GM21381 (cell line): ENCODE results near the gene ANKLE1.
A peak's percentile ranks its signal among the peaks of the same experiment; 100 is the strongest.

Experiments used
- ATAC-seq: cut with Tn5 transposase; IDR thresholded peaks from one replicate; pipeline ENCODE4 v1.9.1; 2021; ENCODE audit warnings: mild to moderate bottlenecking, moderate library complexity; ENCODE audit not compliant: unreplicated experiment

The ANKLE1 gene, protein sequence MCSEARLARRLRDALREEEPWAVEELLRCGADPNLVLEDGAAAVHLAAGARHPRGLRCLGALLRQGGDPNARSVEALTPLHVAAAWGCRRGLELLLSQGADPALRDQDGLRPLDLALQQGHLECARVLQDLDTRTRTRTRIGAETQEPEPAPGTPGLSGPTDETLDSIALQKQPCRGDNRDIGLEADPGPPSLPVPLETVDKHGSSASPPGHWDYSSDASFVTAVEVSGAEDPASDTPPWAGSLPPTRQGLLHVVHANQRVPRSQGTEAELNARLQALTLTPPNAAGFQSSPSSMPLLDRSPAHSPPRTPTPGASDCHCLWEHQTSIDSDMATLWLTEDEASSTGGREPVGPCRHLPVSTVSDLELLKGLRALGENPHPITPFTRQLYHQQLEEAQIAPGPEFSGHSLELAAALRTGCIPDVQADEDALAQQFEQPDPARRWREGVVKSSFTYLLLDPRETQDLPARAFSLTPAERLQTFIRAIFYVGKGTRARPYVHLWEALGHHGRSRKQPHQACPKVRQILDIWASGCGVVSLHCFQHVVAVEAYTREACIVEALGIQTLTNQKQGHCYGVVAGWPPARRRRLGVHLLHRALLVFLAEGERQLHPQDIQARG

DNA sequence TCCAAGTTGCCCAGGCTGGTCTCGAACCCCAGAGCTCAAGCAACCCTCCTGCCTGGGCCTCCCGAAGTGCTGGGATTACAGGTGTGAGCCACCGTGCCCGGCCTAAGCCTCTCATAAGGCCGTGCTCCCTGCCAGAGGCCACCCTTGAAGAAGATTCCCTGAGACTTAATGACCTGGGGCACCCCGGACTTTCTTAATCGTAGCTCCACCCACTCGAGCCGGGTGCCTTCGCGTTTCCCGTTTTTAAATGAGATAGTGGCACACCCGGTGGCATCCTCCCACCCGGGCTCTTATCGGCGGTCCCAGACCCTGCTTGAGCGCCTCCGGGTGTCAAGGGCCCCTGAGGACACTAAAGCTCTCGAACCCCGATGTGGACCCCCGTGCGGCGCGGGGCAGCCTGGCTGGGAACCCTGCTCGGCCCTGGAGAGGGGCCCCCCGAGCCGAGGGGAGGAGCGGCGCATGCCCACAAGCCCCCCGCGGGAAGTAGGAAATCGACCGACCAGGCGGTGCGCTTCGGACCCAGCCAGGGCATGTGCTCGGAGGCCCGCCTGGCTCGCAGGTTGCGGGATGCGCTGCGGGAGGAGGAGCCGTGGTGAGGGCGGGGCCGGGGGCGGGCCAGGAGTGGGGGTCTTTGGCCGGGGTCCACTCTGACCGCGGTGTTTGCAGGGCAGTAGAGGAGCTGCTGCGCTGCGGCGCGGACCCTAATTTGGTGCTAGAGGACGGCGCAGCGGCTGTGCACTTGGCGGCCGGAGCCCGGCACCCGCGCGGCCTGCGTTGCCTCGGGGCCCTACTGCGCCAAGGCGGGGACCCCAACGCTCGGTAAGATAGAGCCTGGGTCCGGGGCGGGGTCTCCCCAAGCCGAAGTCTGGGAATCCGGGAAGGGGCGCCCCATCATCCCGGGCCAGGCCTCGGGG, at the start of gene ANKLE1:
ANKLE1 (plus strand) TSS at position 511 of the 914 bp plus-strand sequence; CDS start at position 531, 20 bp downstream.
- no peak for ATAC-seq

DNA sequence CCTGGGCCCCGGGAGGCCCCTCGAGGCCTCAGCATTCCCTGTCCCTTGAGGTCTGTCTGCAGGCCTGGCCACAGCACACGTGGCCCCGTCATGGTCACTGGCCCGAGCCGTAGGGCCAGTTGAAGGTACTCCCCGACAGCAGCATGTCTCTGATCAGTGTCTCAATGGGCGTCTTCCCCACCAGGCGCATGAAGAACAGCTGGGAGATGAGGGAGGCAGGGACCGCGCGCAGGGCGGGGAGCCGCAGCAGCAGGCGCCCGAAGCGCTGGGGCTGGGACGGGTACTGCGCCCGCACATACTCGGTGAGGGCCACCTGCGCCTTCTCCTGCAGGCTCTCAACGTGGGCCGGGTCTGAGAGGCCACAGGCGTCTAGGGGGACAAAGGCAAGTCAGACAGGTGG, 49.4 kb upstream of the ANKLE1 start:
- no peak for ATAC-seq

DNA sequence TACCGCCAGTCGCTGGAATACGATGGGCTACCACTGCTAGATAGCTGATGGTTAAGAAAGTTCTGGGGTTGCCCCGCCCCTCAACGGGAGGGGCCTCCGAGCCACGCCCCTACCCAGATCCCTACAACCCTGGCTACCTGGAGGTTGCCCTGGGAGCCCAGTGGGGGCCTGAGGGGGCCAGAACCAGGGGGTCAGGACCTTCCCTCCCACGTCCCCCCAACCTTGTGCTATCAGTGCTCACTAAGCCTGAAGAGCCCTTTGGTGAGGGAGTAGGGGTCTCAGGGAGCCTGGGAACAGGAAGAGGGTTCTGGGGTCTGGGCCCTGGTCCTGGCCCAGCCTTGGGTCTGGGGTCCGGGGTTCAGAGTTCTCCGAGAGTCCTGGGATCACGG, 46.8 kb upstream of the ANKLE1 start:
- no peak for ATAC-seq

DNA sequence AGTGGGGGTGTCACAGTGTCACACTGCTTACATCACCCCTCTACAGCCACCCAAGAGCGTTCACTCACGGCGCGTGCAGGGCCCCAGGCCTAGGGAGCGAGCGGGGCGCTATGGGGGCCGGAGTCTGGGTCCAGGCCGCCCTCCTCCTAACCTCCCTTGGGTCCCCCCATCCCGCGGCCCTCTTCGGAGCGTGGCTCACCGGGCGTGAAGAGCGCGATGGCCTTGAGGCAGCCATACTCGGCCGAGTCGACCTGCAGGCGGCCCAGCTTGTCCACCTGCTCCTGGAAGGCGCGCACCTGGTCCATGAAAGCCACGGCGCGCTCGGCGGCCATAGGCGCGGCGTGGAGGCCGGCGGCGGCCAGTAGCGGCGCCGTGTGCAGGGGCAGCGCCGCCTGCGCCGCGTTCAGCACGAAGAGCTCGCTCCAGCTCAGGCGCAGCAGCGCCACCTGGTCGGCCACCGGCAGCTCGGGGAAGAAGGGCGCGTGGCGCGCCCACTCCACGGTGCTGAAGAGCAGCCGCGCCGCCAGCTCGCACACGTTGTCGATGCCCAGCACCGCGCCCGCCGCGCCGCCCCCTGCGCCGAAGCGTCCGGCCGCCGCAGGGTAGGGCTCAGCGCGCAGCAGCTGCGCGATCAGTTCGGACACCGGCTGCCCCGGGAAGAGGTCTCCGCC, 46.3 kb upstream of the ANKLE1 start:
- ATAC-seq: peak; percentile 70

DNA sequence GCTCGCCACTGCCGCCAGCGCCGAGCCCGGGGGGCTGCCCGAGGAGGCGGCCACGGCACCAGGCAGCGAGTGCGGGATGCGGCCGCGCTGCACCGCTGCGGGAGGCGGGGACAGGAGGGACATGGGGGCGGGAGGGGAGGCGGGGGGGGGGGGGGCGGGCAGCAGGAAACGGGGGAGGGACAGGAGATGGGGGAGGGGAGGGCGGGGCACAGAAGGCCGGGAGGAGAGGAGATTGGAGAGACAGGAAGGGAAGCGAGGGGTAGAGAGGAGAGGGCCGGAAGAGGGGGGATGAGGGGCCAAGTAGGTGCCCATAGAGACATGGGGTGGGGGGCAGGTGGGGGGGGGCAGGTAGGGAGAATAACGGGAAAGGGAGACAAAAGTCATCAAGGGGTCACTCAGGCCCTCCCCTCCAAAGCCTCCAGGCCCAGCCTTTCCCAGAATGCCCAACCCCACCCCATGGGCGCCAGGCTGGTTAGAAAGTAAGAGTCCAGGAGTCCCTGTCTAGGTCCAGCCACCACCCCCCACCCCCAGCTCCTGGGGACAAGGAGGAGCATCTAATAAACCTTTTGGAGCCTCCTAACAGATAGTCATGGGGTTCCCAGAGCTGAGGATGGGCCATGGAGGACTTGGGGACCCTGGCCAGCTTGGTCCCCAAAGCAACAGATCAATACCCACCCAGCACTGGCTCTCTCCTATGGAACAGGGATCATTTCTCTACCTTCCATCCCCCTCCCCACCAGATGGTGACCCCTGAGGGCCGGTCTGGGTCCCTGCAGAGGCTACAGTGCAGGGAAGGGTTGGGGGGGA, 45.5 kb upstream of the ANKLE1 start:
- peak; percentile 22 for ATAC-seq

DNA sequence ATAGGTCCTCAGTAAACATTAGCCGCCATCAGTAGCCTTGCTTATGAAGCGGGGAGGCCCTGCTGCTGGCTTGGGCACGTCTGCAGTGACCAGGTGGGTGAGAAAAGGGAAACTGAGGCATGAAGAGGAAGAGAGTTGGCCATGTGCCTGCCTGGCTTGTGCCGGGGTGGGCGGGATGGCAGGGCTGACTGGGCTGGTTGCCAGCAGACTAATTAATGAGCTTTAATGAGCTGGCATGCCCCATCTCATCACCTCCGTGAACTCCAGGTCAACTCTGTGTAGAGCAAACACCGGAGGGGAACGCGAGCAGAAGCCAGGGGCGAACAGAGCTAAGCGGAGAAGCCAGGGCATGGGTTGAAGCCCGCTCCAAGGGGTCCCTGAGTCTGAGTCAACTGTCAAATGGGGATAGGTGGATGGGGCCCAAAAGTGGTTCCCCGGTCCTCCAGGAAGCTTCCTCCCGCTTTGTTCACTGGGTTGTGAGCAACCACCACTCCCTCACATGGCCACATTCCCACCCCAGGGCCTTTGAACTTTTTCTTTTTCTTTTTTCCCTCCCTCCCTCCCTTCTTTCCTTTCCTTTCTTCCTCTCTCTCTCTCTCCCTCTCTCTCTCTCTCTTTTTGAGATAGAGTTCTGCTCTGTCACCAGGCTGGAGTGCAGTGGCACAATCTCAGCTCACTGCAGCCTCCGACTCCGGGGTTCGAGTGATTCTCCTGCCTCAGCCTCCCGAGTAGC, 44.7 kb upstream of the ANKLE1 start:
- ATAC-seq: no peak

DNA sequence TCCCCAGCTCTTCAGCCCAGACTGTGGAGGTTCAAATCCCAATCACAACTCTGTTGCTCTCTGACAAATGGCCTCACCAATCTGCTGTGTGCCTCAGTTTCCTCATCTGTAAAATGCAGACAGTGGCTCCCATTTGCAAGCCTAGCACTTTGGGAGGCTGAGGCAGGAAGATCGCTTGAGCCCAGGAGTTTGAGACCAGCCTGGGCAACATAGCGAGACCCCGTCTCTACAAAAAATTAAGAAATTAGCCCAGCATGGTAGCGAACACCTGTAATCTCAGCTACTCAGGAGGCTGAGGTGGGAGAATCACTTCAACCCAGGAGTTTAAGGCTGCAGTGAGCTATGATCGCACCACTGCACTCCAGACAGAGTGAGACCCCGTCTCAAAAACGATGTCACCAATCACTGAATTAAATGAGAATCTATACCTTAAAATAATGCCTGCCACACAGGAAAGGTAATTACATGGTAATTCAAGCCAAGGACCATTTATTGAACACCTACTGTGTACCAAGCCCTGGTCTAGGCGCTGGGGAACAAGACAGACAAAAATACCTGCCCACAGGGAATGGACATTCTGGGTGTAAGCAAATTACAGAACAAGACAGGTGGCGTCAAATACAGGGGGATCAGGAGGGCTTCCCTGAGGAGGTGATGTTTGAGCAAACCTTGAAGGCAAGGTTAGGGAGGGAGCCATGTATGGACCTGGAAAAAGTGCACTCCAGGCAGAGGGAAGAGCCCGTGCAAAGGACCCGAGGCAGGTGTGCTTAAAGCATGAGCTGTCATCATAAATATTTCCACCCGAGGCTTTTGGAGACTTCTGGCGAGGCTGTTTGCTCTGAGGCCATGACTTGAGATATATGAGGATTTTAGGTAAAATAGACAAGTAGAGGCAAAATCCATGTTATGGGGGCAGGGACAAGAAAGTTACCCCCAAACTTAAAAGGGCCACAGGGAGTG, 43.7 kb upstream of the ANKLE1 start:
- no peak for ATAC-seq

DNA sequence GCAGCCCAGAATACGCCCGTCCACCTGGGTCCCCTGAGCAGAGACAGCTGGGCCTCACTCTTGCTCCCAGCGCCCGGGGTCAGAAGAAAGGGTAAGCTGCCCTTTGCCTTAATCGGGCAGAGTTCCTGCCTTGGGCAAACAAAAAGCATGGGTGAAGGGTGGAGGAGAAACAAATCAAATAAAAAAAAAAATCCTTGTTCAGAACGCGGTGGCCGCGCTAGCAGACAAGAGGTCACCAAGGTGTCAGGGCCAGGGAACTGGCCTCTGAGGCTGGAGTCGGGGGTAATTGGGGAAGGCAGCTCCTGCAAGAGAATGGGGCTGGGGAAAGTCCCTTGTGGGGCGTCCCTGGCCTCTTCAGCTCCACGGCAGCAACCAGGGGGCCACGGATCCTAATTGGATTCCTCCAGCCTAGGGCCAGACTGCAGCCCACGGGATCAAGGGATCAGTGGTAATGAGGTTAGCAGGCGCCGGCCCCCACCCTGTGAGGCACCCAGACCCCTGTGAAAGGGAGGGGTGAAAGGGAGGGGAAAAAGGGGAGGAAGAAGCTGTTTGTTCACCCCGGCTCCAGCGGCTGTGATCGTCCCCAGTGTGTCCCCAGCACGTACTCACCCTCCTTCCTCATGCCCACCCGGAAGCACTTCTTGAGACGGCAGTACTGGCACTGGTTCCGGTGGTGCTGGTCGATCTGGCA, 41.5 kb upstream of the ANKLE1 start:
- ATAC-seq: no peak

DNA sequence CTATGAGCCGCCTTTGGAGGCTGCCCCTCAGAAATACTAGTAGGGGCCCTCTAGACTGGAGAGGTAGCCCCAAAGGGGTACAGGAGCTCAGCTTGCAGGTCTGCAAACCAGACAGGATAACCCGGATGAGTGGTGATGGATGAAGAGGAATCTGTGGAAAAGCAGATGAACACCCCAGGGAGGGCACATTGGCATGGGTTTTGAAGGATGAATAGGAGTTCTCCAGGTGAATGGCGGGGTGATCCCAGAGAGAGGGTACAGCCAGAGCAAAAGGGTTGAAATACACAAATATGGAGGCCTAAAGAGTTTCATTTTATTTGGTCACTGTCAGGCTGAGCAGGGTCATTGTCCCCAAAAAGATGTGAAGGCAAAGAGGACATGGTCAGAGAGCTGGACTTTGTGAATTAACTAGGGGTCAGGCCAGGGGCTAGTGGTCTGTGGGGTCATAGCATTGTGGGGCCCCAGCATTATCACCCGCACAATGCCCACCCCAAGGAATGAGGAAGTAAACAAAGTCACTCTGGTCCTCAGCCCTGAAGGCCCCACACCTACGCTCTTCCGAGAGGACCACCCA, 40.8 kb upstream of the ANKLE1 start:
- no peak for ATAC-seq

DNA sequence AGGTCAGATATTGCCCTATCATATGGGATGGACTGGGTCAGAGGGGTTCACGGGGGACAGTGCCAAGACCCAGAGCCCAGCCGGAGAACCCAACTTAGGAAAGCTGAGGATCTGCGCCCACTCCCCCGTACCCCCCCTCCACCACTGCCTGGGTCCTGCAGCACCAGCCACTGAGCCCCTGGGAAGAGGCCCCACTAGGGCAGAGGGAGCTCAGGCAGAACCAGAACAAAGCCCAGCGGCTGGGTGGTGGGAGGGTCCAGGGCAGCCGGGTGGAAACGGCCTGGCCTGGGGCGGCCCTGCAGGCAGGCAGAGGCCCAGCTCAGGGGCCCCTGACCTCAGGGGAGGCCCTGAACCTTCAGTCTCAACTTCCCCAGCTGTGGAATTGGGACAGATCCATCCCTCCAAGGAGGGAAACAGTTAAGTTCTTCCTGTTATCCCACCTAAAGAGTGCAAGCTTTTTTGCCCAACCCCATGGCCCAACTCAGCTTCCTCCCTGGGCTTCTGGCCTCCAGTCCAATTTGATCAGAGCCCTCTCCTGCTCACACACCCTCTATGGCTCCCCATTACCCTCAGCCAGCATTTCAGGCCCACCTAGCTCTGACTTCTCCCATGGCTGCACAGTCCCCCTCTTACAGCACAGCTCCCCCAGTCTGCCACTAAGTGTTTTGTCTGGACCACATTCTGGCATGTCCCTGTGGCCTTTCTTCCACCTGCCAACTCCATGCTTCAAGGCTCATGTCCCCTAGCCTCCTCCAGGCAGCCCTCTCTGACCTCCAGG, 39.1 kb upstream of the ANKLE1 start:
- no peak for ATAC-seq

DNA sequence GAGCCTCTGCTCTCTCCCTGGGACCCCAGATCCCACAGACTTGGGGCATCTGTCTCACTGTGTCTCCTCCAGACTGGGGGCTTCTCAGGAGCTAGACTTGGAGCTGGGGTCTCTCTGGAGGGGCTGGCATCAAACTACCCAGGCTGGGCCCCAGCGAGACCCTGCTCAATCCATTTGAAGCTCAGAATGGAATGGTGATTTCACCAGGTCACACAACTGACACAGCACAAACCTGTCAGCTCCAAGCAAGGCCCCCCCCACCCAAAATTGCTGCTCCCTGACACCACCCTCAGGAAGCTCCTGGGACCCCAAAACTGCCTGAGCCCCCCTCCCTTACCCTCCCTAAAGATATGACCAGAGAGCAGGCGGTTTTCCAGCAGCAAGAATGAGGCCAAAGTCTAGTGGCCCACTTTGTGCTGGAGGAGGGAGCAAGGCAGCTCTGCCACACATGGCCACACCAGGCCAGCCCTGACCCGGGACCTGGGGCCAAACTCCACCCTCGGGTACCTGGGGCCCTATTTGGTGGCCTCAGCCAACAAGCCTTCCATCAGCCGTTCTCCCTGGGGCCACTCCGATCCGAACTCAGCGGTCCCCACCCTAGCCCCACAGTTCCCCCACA, 38.4 kb upstream of the ANKLE1 start:
- no peak for ATAC-seq

DNA sequence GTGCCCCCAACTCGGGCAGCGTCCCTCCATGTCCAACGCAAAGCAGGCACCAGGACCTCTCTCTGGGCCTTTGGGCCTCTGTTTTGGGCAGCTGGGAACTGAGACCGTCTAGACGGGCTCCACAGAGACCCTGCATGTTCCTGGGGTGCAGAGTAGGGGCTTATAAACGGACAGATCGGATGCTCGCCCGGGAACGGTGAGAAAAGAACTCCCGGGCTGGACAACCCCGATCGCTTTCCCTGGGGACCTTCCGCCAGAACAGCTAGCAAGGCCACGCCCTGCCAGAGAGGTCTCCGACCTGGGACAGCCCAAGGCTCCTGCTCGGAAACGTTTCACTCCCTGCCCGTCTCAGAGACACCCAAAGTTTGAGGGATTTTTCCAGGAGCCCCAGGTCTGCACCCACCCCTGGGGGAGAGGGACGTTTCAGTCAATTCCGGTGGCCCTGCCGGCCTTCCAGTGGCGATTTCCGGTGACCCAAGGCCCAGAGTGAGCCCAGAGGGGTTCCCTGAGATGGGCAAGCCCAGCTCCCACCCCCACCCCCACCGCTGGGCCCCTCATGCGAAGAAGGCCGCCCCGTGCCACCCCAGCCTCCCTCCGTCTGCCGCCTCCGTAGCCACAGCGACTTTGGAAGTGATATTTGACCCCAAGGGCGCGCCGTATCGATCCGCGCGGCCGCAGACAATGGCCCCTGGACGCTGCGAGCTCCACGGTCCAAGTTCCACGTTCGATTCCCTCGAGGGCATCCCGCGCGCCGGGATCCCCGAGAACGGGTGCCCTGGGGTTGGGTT, 37.7 kb upstream of the ANKLE1 start:
- no peak for ATAC-seq

DNA sequence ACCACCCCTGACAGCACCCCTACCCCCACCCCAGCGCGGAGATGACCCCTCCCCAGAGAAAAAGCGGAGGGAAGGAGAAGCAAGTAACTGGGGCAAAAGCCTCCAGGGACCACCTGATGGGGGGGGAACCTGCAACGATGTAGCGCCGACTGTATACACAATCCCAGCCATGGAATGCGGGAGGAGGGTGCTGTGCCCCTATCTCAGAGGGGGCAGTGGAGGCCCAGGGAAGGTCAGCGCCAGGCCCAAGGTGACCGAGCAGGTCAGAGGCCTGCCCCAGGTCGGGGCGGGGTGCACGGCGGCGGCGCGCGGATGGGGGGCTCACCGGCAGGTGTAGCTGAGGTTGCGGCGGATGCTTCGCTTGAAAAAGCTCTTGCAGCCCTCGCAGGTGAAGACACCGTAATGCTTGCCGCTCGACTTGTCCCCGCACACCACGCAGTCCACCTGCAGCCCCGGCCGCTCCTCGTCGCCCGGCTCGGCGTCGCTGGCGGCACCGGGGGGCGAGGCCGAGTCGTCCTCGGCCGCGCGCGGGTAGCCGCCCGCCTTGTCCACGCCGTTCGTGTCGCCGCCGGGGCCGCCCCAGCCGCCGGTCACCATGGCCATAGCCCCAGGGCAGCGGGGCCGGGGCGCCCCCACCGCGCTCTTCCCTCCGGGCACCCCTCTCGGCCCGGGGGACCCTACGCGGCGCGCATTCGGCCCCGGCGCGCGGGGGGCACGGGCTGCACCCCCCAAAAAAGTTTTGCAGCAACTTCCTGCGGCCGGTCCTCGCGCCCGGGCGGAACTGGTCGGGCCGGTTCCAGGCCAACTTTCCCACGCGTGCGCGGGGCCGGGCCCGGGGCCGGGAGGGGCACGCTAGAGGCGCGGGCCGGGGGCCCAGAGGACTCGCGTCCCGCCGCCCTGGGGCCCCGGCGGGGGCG, 36.8 kb upstream of the ANKLE1 start:
- ATAC-seq: peak; percentile 15

DNA sequence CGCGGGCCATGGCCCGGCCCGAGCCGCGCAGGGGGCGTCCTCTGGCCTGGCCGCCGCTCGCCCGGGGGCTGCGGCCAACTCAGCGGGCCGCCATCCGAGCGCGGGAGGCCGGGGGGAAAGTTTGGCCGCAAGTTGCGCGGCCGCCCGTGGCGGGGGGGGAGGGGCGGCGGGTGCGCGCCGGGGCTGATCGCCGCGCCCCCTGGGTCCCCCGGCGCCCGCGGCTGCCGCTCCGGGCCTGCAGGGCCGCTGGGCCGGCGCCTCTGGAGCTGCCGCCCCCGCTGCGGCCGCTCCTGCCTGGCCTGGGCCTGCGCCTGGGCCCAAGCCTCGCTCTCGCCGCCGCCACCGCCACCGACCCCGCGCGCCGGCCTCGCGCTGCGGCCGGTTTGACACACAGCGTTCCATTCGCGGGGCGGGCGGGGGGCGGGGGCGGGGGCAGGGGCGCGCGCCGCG, 36.1 kb upstream of the ANKLE1 start, which contains the start of gene NR2F6:
NR2F6 (minus strand) TSS at position 385 of the 450 bp plus-strand sequence. CDS start 699 bp downstream, outside the sequence.
- ATAC-seq: no peak
